GM12865 (cell line): ENCODE results near the gene SV2C.
"Not testable (repeated sequence)": the region's sequence is repeated elsewhere in the genome, so short reads cannot be mapped to it uniquely, and the experiment has no call there.

Experiments
- DNase-seq: peaks from one replicate; pipeline ENCODE4 v3.0.0; 2010; ENCODE audit warnings: low read depth
- H3K4me3 ChIP-seq: 2 replicates; pipeline ENCODE4 v1.5.1; 2011; ENCODE audit warnings: mild to moderate bottlenecking, low read depth, low read length, control low read depth
- TF ChIP-seq, protein P1 (sequence below): IDR thresholded peaks from 2 replicates; pipeline ENCODE4 v1.5.1; 2011; ENCODE audit warnings: low read length, control low read depth, low read depth, inconsistent platforms; ENCODE audit not compliant: insufficient read depth; ENCODE audit errors: missing control alignments

Gene SV2C

GRCh38 chr5:76224898-76225297, 141.7 kb downstream of the SV2C start:
- DNase-seq: no peak
- no peak overlapping the region for H3K4me3 ChIP-seq
- TF ChIP-seq, protein P1, sequence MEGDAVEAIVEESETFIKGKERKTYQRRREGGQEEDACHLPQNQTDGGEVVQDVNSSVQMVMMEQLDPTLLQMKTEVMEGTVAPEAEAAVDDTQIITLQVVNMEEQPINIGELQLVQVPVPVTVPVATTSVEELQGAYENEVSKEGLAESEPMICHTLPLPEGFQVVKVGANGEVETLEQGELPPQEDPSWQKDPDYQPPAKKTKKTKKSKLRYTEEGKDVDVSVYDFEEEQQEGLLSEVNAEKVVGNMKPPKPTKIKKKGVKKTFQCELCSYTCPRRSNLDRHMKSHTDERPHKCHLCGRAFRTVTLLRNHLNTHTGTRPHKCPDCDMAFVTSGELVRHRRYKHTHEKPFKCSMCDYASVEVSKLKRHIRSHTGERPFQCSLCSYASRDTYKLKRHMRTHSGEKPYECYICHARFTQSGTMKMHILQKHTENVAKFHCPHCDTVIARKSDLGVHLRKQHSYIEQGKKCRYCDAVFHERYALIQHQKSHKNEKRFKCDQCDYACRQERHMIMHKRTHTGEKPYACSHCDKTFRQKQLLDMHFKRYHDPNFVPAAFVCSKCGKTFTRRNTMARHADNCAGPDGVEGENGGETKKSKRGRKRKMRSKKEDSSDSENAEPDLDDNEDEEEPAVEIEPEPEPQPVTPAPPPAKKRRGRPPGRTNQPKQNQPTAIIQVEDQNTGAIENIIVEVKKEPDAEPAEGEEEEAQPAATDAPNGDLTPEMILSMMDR: no peak

DNA sequence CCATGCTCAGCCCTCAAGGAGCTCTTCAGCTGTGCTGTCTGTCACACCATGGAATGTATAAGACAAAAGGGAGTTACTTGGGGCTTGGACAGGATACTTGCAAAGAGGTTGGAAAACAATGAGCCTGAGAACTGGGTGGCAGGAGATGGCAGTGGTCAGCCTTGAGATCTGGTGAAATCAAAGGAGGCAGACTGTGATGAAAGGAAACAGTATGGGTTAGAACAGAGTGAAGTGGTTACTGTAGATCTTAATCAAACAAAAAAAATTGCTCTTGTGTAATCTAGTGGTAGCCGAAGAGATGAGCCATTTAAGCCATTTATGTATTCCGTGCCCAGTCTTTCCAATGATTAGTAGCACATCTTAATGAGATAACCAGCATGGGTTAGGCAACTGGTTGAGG, 142.2 kb downstream of the SV2C start:
- TF ChIP-seq, protein P1: no peak
- H3K4me3 ChIP-seq: no peak overlapping the region
- DNase-seq: no peak

DNA sequence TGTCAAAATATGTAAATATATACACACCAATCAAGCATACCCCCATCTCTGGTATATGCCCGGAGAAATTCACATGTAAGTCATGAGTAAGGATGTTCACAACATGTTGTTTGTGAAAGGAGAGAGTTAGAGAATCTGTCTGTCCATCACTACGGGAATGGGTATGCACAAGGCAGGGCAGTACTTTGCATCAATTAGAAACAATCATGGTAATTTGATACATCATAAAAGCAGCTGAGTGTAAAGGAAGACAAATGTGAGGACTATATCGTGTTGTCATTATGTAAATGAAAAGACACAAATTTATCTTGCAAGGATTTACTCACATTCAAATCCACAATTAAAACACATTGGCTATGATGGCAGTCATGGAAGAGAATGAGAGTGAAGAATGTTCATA, 146.7 kb downstream of the SV2C start:
- TF ChIP-seq, protein P1: no peak
- no peak overlapping the region for H3K4me3 ChIP-seq
- no peak for DNase-seq

DNA sequence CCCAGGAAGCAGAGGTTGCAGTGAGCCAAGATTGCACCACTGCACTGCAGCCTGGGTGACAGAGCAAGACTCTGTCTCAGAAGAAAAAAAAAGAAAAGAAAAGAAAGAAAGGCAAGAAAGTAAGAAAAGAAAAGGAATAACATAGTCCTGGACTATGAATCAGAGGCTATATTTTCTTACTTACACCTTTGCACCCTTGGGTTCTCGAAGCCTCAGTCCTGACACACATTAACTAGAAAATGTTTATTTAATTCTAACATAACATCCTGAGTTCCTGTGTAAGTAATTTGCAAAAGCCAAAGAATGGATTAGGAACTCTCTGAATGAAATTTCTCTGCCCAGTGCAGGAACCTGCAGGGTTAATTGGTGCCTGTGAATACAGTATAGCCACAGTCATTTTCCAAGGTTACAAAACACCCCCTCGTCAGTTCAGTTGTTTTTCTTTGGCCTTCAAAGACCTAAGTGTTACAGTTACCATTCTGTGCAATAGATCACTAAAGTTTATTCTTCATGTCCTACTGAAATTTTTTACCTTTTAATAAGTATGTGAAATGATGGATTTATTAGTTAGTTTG, 147.6 kb downstream of the SV2C start:
- no peak for DNase-seq
- TF ChIP-seq, protein P1: no peak

GRCh38 chr5:76234665-76235064, 151.5 kb downstream of the SV2C start:
- DNase-seq: no peak
- TF ChIP-seq, protein P1: no peak
- H3K4me3 ChIP-seq: no peak overlapping the region

More for the DNA sequence above, 147.6 kb downstream of the SV2C start:
- H3K4me3 ChIP-seq: no peak overlapping the region

DNA sequence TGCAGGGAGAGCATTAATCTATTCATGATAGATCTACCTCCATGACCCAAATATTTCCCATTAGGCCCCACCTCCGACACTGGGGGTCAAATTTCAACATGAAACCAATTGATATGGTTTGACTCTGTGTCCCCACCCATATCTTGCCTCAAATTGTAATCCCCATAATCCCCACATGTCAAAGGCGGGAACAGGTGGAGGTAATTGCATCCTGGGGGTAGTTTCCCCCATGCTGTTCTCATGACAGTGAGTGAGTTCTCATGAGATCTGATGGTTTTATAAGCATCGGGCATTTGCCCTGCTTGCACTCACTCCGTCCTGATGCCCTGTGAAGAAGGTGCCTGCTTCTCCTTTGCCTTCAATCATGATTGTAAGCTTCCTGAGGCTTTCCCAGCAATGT, 153.5 kb downstream of the SV2C start:
- no peak overlapping the region for H3K4me3 ChIP-seq
- TF ChIP-seq, protein P1: no peak
- DNase-seq: no peak

DNA sequence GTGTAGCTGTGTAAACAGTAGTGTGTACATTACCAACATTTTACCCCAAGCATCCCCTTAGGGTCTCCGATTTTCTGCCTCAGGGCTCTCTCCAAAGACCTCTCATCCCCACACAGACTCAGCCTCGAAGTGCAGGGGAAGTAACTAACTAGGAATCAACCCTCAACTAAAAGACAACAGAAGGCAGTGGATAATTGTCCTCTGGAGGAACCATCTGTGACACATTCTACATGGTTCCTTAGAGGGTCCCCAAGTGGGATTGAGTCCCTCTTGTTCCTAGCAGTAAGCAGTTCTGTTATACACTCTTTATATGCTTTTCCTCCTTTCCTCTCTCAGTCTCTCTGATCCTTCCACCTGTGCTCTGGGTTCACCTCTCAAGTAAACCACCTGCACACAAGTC, 157.2 kb downstream of the SV2C start:
- TF ChIP-seq, protein P1: no peak
- no peak for DNase-seq
- H3K4me3 ChIP-seq: no peak overlapping the region

DNA sequence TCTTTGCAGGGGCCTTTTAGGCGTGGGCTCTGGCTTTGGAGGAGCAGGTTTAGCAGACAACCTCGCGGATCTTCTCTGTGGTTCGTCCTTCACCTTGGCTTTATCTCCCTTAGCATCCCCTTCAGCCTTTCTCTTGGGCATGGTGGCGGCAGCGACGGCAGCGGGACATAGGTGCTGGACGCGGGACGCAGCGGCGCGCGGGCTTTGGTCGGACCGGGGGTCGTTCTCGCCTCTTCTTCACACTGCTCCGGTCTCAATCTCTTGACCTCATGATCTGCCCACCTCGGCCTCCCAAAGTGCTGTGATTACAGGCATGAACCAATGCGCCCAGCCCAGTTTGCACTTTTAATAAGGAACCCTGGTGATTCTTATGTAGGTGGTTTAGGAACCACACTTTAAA, 159.0 kb downstream of the SV2C start:
- not testable (repeated sequence) for H3K4me3 ChIP-seq, DNase-seq
